ENCODE measurements around the gene AP3D1.

AP3D1 gene

GRCh38 chr19:2110822-2111221, 40.5 kb downstream of the AP3D1 start:
- no peak for DNase-seq
- H3K9me3 ChIP-seq: no peaks in the 10 kb centered on the region
- no peak overlapping the region for H3K27ac ChIP-seq
- no peak overlapping the region for H3K4me3 ChIP-seq
- no peaks in the 10 kb centered on the region for H3K27me3 ChIP-seq
- no peaks in the 10 kb centered on the region for H3K4me1 ChIP-seq
- no peak for TF ChIP-seq CTCF (IDR thresholded peaks at IDR 0.05)
- H3K36me3 ChIP-seq: peaks cover 90 to 100% (median 98%) of the 10 kb centered on the region in 3 donors
- intact Hi-C loops (cut with DNase I; ENCODE audit: low total_unique reads): loop anchor here (5.0 kb wide), 1 partner anchor 36 kb away; no protein-coding TSS in a partner anchor

GRCh38 chr19:2109046-2109864, 42.1 kb downstream of the AP3D1 start:
- Histone ChIP-seq H3K27ac (no peak overlapping the region), H3K27me3 (no peaks in the 10 kb centered on the region), H3K4me3 (no peak overlapping the region), H3K36me3 (peaks cover 78 to 98% (median 94%) of the 10 kb centered on the region in 3 donors), H3K9me3 (no peaks in the 10 kb centered on the region), H3K4me1 (no peaks in the 10 kb centered on the region)
- intact Hi-C loops (cut with DNase I; ENCODE audit: low total_unique reads): no loop called here
- DNase-seq: no peak
- TF ChIP-seq CTCF (IDR thresholded peaks at IDR 0.05): no peak

DNA sequence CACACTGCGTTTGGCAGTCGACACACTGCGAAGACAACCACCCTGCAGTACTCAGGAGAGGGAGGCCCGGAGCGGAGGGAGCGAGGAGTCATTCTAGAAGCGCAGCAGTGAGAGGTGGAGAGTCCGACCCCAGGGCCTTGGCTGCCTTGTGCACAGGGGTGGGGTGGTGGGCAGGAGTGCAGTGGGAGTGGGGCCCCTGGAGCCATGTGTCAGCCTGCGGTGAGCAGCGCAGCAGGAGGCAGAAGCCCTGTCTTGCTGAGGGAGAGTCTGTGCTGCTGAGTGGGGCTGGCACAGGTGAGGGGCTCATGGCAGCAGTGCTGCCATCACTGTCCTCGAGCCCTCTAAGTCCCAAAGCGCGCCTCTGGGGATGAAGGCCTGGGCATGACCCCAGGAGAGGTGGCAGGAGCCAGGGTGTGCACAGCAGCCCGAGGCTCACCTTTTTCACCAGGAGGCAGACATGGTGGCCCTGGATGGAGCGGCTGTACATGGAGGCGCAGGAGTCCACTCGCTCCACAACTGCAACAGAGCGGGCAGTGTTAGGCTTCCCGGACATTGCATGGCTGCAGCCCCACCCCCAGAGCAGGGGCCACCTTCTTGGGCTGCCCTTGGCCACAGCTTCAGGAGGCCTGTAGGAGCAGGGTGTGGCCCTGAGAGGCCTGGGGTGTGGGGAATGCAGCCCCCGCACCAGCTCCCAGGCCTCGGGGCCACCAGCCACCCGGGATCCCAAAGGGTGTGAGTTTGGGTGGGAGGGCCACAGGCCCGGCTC, 42.9 kb downstream of the AP3D1 start:
- intact Hi-C loops (cut with DNase I; ENCODE audit: low total_unique reads): no loop called here
- Histone ChIP-seq H3K9me3 (no peaks in the 10 kb centered on the region), H3K27me3 (no peaks in the 10 kb centered on the region), H3K4me1 (no peaks in the 10 kb centered on the region), H3K27ac (no peak overlapping the region), H3K36me3 (peaks cover 71 to 92% (median 85%) of the 10 kb centered on the region in 3 donors), H3K4me3 (no peak overlapping the region)
- no peak for TF ChIP-seq CTCF (IDR thresholded peaks at IDR 0.05)
- DNase-seq: no peak

GRCh38 chr19:2103045-2103707, 48.2 kb downstream of the AP3D1 start:
- Histone ChIP-seq H3K27me3 (no peaks in the 10 kb centered on the region), H3K27ac (no peak overlapping the region), H3K36me3 (peaks cover 30 to 85% (median 64%) of the 10 kb centered on the region in 3 donors), H3K4me1 (no peaks in the 10 kb centered on the region), H3K4me3 (no peak overlapping the region), H3K9me3 (no peaks in the 10 kb centered on the region)
- DNase-seq: no peak
- no peak for TF ChIP-seq CTCF (IDR thresholded peaks at IDR 0.05)
- intact Hi-C loops (cut with DNase I; ENCODE audit: low total_unique reads): no loop called here

DNA sequence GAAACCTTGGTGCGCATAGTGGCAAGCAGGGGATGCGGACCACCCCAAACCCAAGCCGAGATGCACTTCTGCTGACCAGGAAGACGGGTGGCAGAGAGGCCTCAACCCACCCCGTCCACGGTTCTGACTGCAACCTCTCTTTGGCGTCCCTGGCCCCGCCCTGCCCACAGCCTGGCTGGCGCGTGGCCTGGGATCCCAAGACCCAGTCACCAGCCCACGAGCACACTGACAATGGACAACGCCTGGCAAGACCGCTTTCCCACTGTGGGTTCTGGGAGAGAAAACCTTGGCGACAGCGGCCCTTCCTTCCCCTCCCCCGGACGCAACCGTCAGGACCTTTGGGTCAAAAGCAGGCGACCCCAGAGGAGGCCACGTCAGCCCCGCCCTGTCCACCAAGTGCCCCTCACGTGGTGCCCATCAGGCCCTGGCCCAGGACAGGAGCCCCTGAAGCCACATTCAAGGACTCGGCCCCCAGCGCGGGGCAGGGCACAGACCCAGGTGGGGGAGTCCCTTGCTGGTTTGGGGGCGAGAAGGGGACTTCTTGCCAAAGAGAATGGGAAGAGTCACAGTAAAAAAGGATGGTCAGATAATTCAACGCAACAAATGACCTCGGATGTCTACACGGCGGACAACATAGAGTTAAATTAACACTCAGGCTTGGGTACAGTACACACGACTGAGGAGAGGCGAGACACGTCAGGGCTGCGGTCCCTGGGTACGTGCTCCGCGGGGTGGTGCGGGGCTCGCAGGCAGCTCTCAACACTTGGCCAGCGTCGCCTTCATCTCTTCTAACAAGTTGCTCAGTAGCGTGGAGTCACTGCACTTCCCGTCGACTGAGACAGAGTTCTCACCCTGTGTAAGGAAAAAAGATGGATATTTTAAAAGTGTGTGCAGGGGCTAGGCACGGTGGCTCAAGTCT, 49.7 kb downstream of the AP3D1 start:
- no peak for DNase-seq
- H3K4me3 ChIP-seq: no peak overlapping the region

More for the DNA sequence above, 49.7 kb downstream of the AP3D1 start:
- Histone ChIP-seq H3K27me3 (no peaks in the 10 kb centered on the region), H3K9me3 (no peaks in the 10 kb centered on the region), H3K4me1 (peaks cover 4 to 12% (median 10%) of the 10 kb centered on the region in 4 donors), H3K27ac (no peak overlapping the region), H3K36me3 (peaks cover 23 to 70% (median 50%) of the 10 kb centered on the region in 3 donors)
- intact Hi-C loops (cut with DNase I; ENCODE audit: low total_unique reads): no loop called here
- TF ChIP-seq CTCF (IDR thresholded peaks at IDR 0.05): no peak

Measured in tibial artery (tissue), 4 donors.